HEK293 (cell line): ENCODE data around the gene GPSM1.
A peak's percentile ranks its signal among the peaks of the same experiment; 100 is the strongest.

Experiments used
- CTCF ChIA-PET: fragments of 350-600 bp; formaldehyde crosslinking; extraction: SDS; loops from one replicate; lab custom pipeline; 2021; ENCODE audit warnings: antibody characterized with exemption; lab: Yijun Ruan, JAX
- POLR2A ChIA-PET: fragments of 300-600 bp; formaldehyde crosslinking; extraction: SDS; loops from one replicate; lab custom pipeline; 2020; ENCODE audit warnings: antibody characterized with exemption, inconsistent platforms; lab: Yijun Ruan, JAX
- H3K27ac ChIP-seq: fragments of 200-500 bp; sonication (Bioruptor generic); 2 replicates; pipeline ENCODE4 v1.5.1; 2014; ENCODE audit warnings: low read depth, low read length, control low read depth, inconsistent platforms; ENCODE audit errors: extremely low read depth
- H3K36me3 ChIP-seq, 2 experiments: fragments of 200-500 bp in 1 of 2; sonication (Bioruptor generic) in 1 of 2; 1 replicate in 1 of 2; 2 replicates in 1 of 2; pipeline ENCODE4 v1.5.1; 2014 to 2017; ENCODE audit warnings: inconsistent platforms in 2 of 2, low read length in 2 of 2; ENCODE audit not compliant: control insufficient read depth in 2 of 2, insufficient read depth in 1 of 2
- H3K4me1 ChIP-seq: fragments of 200-500 bp; sonication (Bioruptor generic); 2 replicates; pipeline ENCODE4 v1.5.1; 2014; ENCODE audit warnings: mild to moderate bottlenecking, low read length, inconsistent platforms; ENCODE audit not compliant: control insufficient read depth, insufficient read depth
- H3K4me3 ChIP-seq: 2 replicates; pipeline ENCODE4 v1.5.1; 2011; ENCODE audit warnings: low read depth, mild to moderate bottlenecking, control low read depth, low read length, moderate library complexity
- H3K9me3 ChIP-seq: fragments of 200-500 bp; sonication (Bioruptor generic); 2 replicates; pipeline ENCODE4 v1.5.1; 2014; ENCODE audit warnings: low read depth, low read length, inconsistent platforms; ENCODE audit not compliant: control insufficient read depth, insufficient read depth
- EGR2 ChIP-seq: fragments of 450-650 bp; formaldehyde crosslinking; IDR thresholded peaks from 2 replicates; pipeline ENCODE4 v1.5.1; 2016; ENCODE audit warnings: low read depth, missing biosample characterization, missing genetic modification characterization
- GLIS2 ChIP-seq: fragments of 450-650 bp; formaldehyde crosslinking; IDR thresholded peaks from 2 replicates; pipeline ENCODE4 v1.5.1; 2016; ENCODE audit warnings: missing biosample characterization, missing genetic modification characterization
- KLF8 ChIP-seq: fragments of 450-650 bp; formaldehyde crosslinking; IDR thresholded peaks from 2 replicates; pipeline ENCODE4 v1.5.1; 2016; ENCODE audit warnings: missing biosample characterization, missing genetic modification characterization
- SCRT1 ChIP-seq: fragments of 450-650 bp; formaldehyde crosslinking; IDR thresholded peaks from 2 replicates; pipeline ENCODE4 v1.5.1; 2016; ENCODE audit warnings: missing biosample characterization, missing genetic modification characterization, borderline replicate concordance
- TRIM28 ChIP-seq: IDR thresholded peaks from 2 replicates; pipeline ENCODE4 v1.6.1; 2011; ENCODE audit warnings: low read length, control low read depth, borderline replicate concordance
- ZBTB17 ChIP-seq: fragments of 450-650 bp; formaldehyde crosslinking; IDR thresholded peaks from 2 replicates; pipeline ENCODE4 v1.5.1; 2016; ENCODE audit warnings: missing biosample characterization, missing genetic modification characterization
- ZFHX2 ChIP-seq: fragments of 450-650 bp; formaldehyde crosslinking; conservative IDR thresholded peaks from 2 replicates; pipeline ENCODE4 v1.5.1; 2016; ENCODE audit warnings: missing biosample characterization, missing genetic modification characterization
- ZFP3 ChIP-seq: fragments of 450-650 bp; formaldehyde crosslinking; IDR thresholded peaks from 2 replicates; pipeline ENCODE4 v1.5.1; 2016; ENCODE audit warnings: low read depth, missing biosample characterization, missing genetic modification characterization
- ZFP37 ChIP-seq: fragments of 450-650 bp; formaldehyde crosslinking; IDR thresholded peaks from 2 replicates; pipeline ENCODE4 v1.5.1; 2016; ENCODE audit warnings: missing biosample characterization, missing genetic modification characterization
- ZFP69B ChIP-seq: fragments of 450-650 bp; formaldehyde crosslinking; IDR thresholded peaks from 2 replicates; pipeline ENCODE4 v1.5.1; 2016; ENCODE audit warnings: missing biosample characterization, missing genetic modification characterization
- ZNF112 ChIP-seq: fragments of 450-650 bp; formaldehyde crosslinking; IDR thresholded peaks from 2 replicates; pipeline ENCODE4 v1.5.0; 2017; ENCODE audit warnings: missing biosample characterization, missing genetic modification characterization
- ZNF121 ChIP-seq: fragments of 450-650 bp; formaldehyde crosslinking; IDR thresholded peaks from 2 replicates; pipeline ENCODE4 v1.5.1; 2016; ENCODE audit warnings: missing biosample characterization, missing genetic modification characterization
- ZNF184 ChIP-seq: fragments of 450-650 bp; IDR thresholded peaks from 2 replicates; pipeline ENCODE4 v1.5.1; 2018; ENCODE audit warnings: missing biosample characterization, mild to moderate bottlenecking, missing genetic modification characterization
- ZNF23 ChIP-seq: fragments of 450-650 bp; formaldehyde crosslinking; IDR thresholded peaks from 2 replicates; pipeline ENCODE4 v1.5.1; 2016; ENCODE audit warnings: missing biosample characterization, missing genetic modification characterization, borderline replicate concordance
- ZNF555 ChIP-seq: fragments of 450-650 bp; formaldehyde crosslinking; conservative IDR thresholded peaks from 2 replicates; pipeline ENCODE4 v1.5.1; 2017; ENCODE audit warnings: missing biosample characterization, mild to moderate bottlenecking, missing genetic modification characterization, inconsistent platforms
- ZNF600 ChIP-seq: fragments of 450-650 bp; formaldehyde crosslinking; IDR thresholded peaks from 2 replicates; pipeline ENCODE4 v1.5.1; 2016; ENCODE audit warnings: missing biosample characterization, missing genetic modification characterization
- ZNF623 ChIP-seq: fragments of 450-650 bp; formaldehyde crosslinking; IDR thresholded peaks from 2 replicates; pipeline ENCODE4 v1.5.1; 2016; ENCODE audit warnings: missing biosample characterization, missing genetic modification characterization
- ZNF626 ChIP-seq: fragments of 450-650 bp; sonication (Bioruptor Pico); formaldehyde crosslinking; IDR thresholded peaks from 2 replicates; pipeline ENCODE4 v1.5.1; 2018; ENCODE audit warnings: missing biosample characterization, missing genetic modification characterization, inconsistent platforms
- ZNF843 ChIP-seq: fragments of 450-650 bp; formaldehyde crosslinking; IDR thresholded peaks from 2 replicates; pipeline ENCODE4 v1.5.1; 2016; ENCODE audit warnings: missing biosample characterization, missing genetic modification characterization
- TF ChIP-seq, protein P1 (sequence below): fragments of 450-650 bp; formaldehyde crosslinking; IDR thresholded peaks from 2 replicates; pipeline ENCODE4 v1.5.1; 2016; ENCODE audit warnings: missing biosample characterization, missing genetic modification characterization
- TF ChIP-seq, protein P2 (sequence below): fragments of 450-650 bp; IDR thresholded peaks from 2 replicates; pipeline ENCODE4 v1.5.1; 2018; ENCODE audit warnings: missing biosample characterization, missing genetic modification characterization
- TF ChIP-seq, protein P3 (sequence below): fragments of 450-650 bp; formaldehyde crosslinking; IDR thresholded peaks from 2 replicates; pipeline ENCODE4 v1.5.1; 2016; ENCODE audit warnings: missing biosample characterization, missing genetic modification characterization
- TF ChIP-seq, protein P4 (sequence below): fragments of 450-650 bp; formaldehyde crosslinking; IDR thresholded peaks from 2 replicates; pipeline ENCODE4 v1.5.1; 2016; ENCODE audit warnings: missing biosample characterization, missing genetic modification characterization, borderline replicate concordance
- TF ChIP-seq, protein P5 (sequence below): fragments of 450-650 bp; formaldehyde crosslinking; IDR thresholded peaks from 2 replicates; pipeline ENCODE4 v1.5.1; 2016; ENCODE audit warnings: missing biosample characterization, missing genetic modification characterization

Gene GPSM1

DNA sequence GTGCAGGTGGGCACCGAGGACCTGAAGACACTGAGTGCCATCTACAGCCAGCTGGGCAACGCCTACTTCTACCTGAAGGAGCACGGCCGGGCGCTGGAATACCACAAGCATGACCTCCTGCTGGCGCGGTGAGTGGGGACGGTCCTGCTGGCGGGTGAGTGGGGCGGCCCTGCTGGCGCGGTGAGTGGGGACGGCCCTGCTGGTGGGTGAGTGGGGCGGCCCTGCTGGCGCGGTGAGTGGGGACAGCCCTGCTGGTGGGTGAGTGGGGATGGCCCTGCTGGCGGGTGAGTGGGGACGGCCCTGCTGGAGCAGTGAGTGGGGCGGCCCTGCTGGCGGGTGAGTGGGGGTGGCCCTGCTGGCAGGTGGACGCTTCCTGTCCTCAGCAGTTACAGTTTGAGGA is 7.2 kb downstream of the GPSM1 start:
- Histone ChIP-seq H3K27ac (no peak overlapping the region), H3K4me3 (no peak overlapping the region), H3K4me1 (no peaks in the 10 kb centered on the region), H3K36me3 (peaks cover 0 to 54% of the 10 kb centered on the region in 2 experiments; a peak in 1 of 3 replicates), H3K9me3 (no peaks in the 10 kb centered on the region)
- ChIA-PET CTCF (interaction anchor here (0.6 kb wide), 1 partner anchor 1809 kb away, joined by 3 read pairs; no protein-coding TSS in a partner anchor), POLR2A (no interaction called here)
- TF ChIP-seq, protein P1, sequence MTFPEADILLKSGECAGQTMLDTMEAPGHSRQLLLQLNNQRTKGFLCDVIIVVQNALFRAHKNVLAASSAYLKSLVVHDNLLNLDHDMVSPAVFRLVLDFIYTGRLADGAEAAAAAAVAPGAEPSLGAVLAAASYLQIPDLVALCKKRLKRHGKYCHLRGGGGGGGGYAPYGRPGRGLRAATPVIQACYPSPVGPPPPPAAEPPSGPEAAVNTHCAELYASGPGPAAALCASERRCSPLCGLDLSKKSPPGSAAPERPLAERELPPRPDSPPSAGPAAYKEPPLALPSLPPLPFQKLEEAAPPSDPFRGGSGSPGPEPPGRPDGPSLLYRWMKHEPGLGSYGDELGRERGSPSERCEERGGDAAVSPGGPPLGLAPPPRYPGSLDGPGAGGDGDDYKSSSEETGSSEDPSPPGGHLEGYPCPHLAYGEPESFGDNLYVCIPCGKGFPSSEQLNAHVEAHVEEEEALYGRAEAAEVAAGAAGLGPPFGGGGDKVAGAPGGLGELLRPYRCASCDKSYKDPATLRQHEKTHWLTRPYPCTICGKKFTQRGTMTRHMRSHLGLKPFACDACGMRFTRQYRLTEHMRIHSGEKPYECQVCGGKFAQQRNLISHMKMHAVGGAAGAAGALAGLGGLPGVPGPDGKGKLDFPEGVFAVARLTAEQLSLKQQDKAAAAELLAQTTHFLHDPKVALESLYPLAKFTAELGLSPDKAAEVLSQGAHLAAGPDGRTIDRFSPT (tag by site-specific recombination): peak; percentile 12; the same call in 1 of the 2 replicates
- TF ChIP-seq SCRT1 (tag by site-specific recombination) (no peak), ZFP69B (no peak), ZFHX2 (0 out of 2 replicates have a peak, but pooled peaks have one; percentile 17), ZNF112 (no peak), EGR2 (peak; percentile 66), ZNF184 (no peak), ZFP3 (tag by site-specific recombination) (no peak)

DNA sequence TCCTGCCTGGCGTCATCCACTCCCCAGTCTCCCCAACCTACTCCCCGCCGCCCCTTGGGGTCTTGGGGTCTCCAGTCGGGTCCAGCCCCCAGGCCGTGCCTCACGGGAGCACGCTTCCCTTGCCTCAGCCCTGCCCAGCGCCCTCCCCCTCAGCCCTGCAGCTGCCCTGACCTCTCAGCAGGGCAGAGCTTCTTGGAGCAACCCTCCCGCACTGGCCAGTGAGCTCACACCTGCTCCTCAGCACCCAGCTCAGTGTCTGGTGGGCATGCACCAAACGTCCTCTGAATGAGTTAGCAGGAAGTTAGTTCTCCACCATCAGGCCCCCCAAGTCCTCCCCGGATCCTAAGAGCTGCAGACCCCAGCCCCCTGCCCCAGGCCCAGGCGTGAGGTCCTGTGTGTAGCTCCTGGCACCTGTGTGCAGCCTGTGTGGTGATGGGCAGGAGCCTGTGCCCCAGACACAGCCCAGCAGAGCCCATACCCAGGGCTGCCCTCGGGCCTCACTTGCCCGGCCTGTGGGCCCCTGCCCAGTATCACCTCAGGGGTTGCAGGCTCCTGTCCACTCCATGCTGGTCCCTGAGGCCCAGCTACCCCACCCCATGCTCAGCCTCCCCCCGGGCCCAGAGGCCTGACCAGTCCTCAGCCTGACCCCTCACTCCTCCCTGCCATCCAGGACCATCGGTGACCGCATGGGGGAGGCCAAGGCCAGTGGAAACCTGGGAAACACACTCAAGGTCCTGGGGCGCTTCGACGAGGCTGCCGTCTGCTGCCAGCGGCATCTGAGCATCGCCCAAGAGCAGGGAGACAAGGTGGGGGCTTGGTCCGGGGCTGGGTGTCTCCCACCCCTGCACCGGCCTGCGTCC is 8.2 kb downstream of the GPSM1 start:
- Histone ChIP-seq H3K4me3 (no peak overlapping the region), H3K4me1 (no peaks in the 10 kb centered on the region), H3K9me3 (no peaks in the 10 kb centered on the region), H3K36me3 (peaks cover 0 to 64% of the 10 kb centered on the region in 2 experiments; a peak in 1 of 3 replicates), H3K27ac (no peak overlapping the region)
- POLR2A ChIA-PET: interaction anchor here (0.5 kb wide), 2 partner anchors 9 to 80 kb away, joined by 3 to 5 read pairs; no protein-coding TSS in a partner anchor
- CTCF ChIA-PET: interaction anchor here (1.2 kb wide), 1 partner anchor 23 kb away, joined by 4 read pairs; no protein-coding TSS in a partner anchor
- TF ChIP-seq ZBTB17 (tag by site-specific recombination) (no peak), ZNF121 (tag by site-specific recombination) (no peak), ZNF626 (tag by site-specific recombination) (no peak), ZNF600 (peak; percentile 42; the same call in 1 of the 2 replicates), ZNF843 (no peak), TRIM28 (no peak), ZFP37 (no peak), KLF8 (no peak; the same call in 1 of the 2 replicates), ZFP3 (tag by site-specific recombination) (no peak), ZNF23 (tag by site-specific recombination) (no peak), GLIS2 (tag by site-specific recombination) (0 out of 2 replicates have a peak, but pooled peaks have one; percentile 3), SCRT1 (tag by site-specific recombination) (no peak), ZNF623 (tag by site-specific recombination) (peak; percentile 28; the same call in 1 of the 2 replicates), ZNF555 (tag by site-specific recombination) (no peak)
- TF ChIP-seq, protein P2, sequence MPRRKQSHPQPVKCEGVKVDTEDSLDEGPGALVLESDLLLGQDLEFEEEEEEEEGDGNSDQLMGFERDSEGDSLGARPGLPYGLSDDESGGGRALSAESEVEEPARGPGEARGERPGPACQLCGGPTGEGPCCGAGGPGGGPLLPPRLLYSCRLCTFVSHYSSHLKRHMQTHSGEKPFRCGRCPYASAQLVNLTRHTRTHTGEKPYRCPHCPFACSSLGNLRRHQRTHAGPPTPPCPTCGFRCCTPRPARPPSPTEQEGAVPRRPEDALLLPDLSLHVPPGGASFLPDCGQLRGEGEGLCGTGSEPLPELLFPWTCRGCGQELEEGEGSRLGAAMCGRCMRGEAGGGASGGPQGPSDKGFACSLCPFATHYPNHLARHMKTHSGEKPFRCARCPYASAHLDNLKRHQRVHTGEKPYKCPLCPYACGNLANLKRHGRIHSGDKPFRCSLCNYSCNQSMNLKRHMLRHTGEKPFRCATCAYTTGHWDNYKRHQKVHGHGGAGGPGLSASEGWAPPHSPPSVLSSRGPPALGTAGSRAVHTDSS: no peak
- TF ChIP-seq, protein P3, sequence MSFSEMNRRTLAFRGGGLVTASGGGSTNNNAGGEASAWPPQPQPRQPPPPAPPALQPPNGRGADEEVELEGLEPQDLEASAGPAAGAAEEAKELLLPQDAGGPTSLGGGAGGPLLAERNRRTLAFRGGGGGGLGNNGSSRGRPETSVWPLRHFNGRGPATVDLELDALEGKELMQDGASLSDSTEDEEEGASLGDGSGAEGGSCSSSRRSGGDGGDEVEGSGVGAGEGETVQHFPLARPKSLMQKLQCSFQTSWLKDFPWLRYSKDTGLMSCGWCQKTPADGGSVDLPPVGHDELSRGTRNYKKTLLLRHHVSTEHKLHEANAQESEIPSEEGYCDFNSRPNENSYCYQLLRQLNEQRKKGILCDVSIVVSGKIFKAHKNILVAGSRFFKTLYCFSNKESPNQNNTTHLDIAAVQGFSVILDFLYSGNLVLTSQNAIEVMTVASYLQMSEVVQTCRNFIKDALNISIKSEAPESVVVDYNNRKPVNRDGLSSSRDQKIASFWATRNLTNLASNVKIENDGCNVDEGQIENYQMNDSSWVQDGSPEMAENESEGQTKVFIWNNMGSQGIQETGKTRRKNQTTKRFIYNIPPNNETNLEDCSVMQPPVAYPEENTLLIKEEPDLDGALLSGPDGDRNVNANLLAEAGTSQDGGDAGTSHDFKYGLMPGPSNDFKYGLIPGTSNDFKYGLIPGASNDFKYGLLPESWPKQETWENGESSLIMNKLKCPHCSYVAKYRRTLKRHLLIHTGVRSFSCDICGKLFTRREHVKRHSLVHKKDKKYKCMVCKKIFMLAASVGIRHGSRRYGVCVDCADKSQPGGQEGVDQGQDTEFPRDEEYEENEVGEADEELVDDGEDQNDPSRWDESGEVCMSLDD (tag by site-specific recombination): 0 out of 2 replicates have a peak, but pooled peaks have one; percentile 0
- TF ChIP-seq, protein P4, sequence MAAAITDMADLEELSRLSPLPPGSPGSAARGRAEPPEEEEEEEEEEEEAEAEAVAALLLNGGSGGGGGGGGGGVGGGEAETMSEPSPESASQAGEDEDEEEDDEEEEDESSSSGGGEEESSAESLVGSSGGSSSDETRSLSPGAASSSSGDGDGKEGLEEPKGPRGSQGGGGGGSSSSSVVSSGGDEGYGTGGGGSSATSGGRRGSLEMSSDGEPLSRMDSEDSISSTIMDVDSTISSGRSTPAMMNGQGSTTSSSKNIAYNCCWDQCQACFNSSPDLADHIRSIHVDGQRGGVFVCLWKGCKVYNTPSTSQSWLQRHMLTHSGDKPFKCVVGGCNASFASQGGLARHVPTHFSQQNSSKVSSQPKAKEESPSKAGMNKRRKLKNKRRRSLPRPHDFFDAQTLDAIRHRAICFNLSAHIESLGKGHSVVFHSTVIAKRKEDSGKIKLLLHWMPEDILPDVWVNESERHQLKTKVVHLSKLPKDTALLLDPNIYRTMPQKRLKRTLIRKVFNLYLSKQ (tag by site-specific recombination): no peak
- TF ChIP-seq, protein P5, sequence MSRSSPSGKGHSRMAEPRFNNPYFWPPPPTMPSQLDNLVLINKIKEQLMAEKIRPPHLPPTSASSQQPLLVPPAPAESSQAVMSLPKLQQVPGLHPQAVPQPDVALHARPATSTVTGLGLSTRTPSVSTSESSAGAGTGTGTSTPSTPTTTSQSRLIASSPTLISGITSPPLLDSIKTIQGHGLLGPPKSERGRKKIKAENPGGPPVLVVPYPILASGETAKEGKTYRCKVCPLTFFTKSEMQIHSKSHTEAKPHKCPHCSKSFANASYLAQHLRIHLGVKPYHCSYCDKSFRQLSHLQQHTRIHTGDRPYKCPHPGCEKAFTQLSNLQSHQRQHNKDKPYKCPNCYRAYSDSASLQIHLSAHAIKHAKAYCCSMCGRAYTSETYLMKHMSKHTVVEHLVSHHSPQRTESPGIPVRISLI (tag by site-specific recombination): no peak
